Activated effector memory CD4-positive, alpha-beta T cell treated with anti-CD3 and anti-CD28 coated beads, Interleukin-2, amount 50 U/mL, for 16 hours (primary cell): ENCODE data around the gene CLMN.
A peak's percentile ranks its signal among the peaks of the same experiment; 100 is the strongest.

ENCODE experiments used
- DNase-seq: peaks from one replicate; pipeline ENCODE4 v3.0.0-alpha.2; 2020

CLMN gene

GRCh38 chr14:95260537-95261361, 59.0 kb downstream of the CLMN start:
- DNase-seq: peak; percentile 67

- DNase-seq: no peak
Observed at GRCh38 chr14:95258754-95259593, 60.7 kb downstream of the CLMN start.

- DNase-seq: no peak
Observed at GRCh38 chr14:95258156-95258555, 61.6 kb downstream of the CLMN start.

- DNase-seq: no peak
Observed at GRCh38 chr14:95257521-95257920, 62.2 kb downstream of the CLMN start.

- DNase-seq: no peak
Observed at GRCh38 chr14:95256776-95257060, 63.0 kb downstream of the CLMN start.

- DNase-seq: no peak
Observed at GRCh38 chr14:95256002-95256775, 63.5 kb downstream of the CLMN start.

GRCh38 chr14:95255487-95255886, 64.2 kb downstream of the CLMN start:
- DNase-seq: no peak

- no peak for DNase-seq
Observed at GRCh38 chr14:95255013-95255412, 64.7 kb downstream of the CLMN start.

GRCh38 chr14:95254288-95254687, 65.4 kb downstream of the CLMN start:
- no peak for DNase-seq

- no peak for DNase-seq
Observed at GRCh38 chr14:95253039-95253630, 66.6 kb downstream of the CLMN start.

GRCh38 chr14:95252219-95252618, 67.5 kb downstream of the CLMN start:
- DNase-seq: no peak

- no peak for DNase-seq
Observed at GRCh38 chr14:95250936-95251335, 68.8 kb downstream of the CLMN start.

GRCh38 chr14:95250140-95250769, 69.5 kb downstream of the CLMN start:
- no peak for DNase-seq

GRCh38 chr14:95248432-95248831, 71.3 kb downstream of the CLMN start:
- DNase-seq: no peak

GRCh38 chr14:95246870-95247269, 72.8 kb downstream of the CLMN start:
- no peak for DNase-seq

GRCh38 chr14:95245334-95245733, 74.4 kb downstream of the CLMN start:
- no peak for DNase-seq

- no peak for DNase-seq
Observed at GRCh38 chr14:95244587-95244986, 75.1 kb downstream of the CLMN start.

- no peak for DNase-seq
Observed at GRCh38 chr14:95242870-95243269, 76.8 kb downstream of the CLMN start.

- no peak for DNase-seq
Observed at GRCh38 chr14:95240859-95241813, 78.6 kb downstream of the CLMN start.

GRCh38 chr14:95238487-95239298, 81.0 kb downstream of the CLMN start:
- no peak for DNase-seq

GRCh38 chr14:95237958-95238340, 81.8 kb downstream of the CLMN start:
- DNase-seq: no peak
